Activated naive CD4-positive, alpha-beta T cell treated with anti-CD3 and anti-CD28 coated beads for 36 hours (primary cell): ENCODE data around the gene IL20. TPM values are rescaled to one million over a fixed set of nuclear protein-coding genes. Genes with fewer than 3 reads are reported as not detected.
A peak's percentile ranks its signal among the peaks of the same experiment; 100 is the strongest.

ENCODE experiments used
- CTCF ChIA-PET: fragments of 350-600 bp; sonication (Branson Sonifier 250); formaldehyde crosslinking; loops from one replicate; lab custom pipeline; 2021; ENCODE audit warnings: antibody characterized with exemption; lab: Charles Lee
- DNase-seq: peaks from one replicate; pipeline ENCODE4 v3.0.0-alpha.2; 2020
- H3K27ac Mint-ChIP-seq: one replicate; pipeline ENCODE4 v1.8.0; 2021; ENCODE audit warnings: mild to moderate bottlenecking, mixed read lengths
- H3K27me3 Mint-ChIP-seq: one replicate; pipeline ENCODE4 v1.8.0; 2021; ENCODE audit warnings: low read depth, mixed read lengths
- H3K36me3 Mint-ChIP-seq: one replicate; pipeline ENCODE4 v1.8.0; 2021; ENCODE audit warnings: low read depth, mixed read lengths
- H3K4me1 Mint-ChIP-seq: one replicate; pipeline ENCODE4 v1.8.0; 2021; ENCODE audit warnings: low read depth, mixed read lengths
- H3K4me3 Mint-ChIP-seq: one replicate; pipeline ENCODE4 v1.8.0; 2021; ENCODE audit warnings: mild to moderate bottlenecking, moderate library complexity, mixed read lengths
- H3K9me3 Mint-ChIP-seq: one replicate; pipeline ENCODE4 v1.8.0; 2021; ENCODE audit warnings: mixed read lengths
- intact Hi-C: fragments of 100-400 bp; cut with micrococcal nuclease; formaldehyde crosslinking; loops from one replicate; pipeline ENCODE4 v1.15.1; 2023
- total RNA-seq, 2 experiments: library from RNA; stranded (reverse); gene quantifications; one replicate each; pipeline ENCODE4 v1.2.3, GENCODE V29; 2021

IL20 gene
- total RNA-seq, 2 experiments from 2014 or later = 0.31 TPM; not detected in 1

GRCh38 chr1:206916000-206916709 lies 50.7 kb downstream of the IL20 start:
- Mint-ChIP-seq H3K4me3 (peak overlapping the region; percentile 59), H3K27ac (peak overlapping the region; percentile 82), H3K27me3 (no peaks in the 10 kb centered on the region), H3K4me1 (peaks cover 69% of the 10 kb centered on the region), H3K9me3 (no peaks in the 10 kb centered on the region), H3K36me3 (peaks cover 33% of the 10 kb centered on the region)
- no peak for DNase-seq
- intact Hi-C loops = loop anchor here (5.0 kb wide), 1 partner anchor 449 kb away; no protein-coding TSS in a partner anchor
- CTCF ChIA-PET = interaction anchor here (0.7 to 12.6 kb wide), 18 partner anchors 9 to 252 kb away, joined by 3 to 219 read pairs (median 4); partner anchors contain the start of genes IL20 and IL24

- intact Hi-C loops = loop anchor here (5.0 kb wide), 1 partner anchor 451 kb away; no protein-coding TSS in a partner anchor
- Mint-ChIP-seq H3K4me3 (peak overlapping the region; percentile 59), H3K27ac (peak overlapping the region; percentile 82), H3K4me1 (peaks cover 51% of the 10 kb centered on the region), H3K27me3 (no peaks in the 10 kb centered on the region), H3K9me3 (no peaks in the 10 kb centered on the region), H3K36me3 (peaks cover 20% of the 10 kb centered on the region)
- CTCF ChIA-PET = interaction anchor here (0.6 to 12.6 kb wide), 12 partner anchors 9 to 342 kb away, joined by 3 to 219 read pairs (median 5); no protein-coding TSS in a partner anchor
- no peak for DNase-seq
Measured at GRCh38 chr1:206918076-206918475, 52.7 kb downstream of the IL20 start.

Other genes starting within 250 kb of the IL20 start
- gene DYRK3, start 230.1 kb upstream of the IL20 start, total RNA-seq = 1 to 10 TPM; 6.5 to 6.7 TPM
- gene MAPKAPK2, start 180.7 kb upstream of the IL20 start, total RNA-seq = 10 to 100 TPM; 83.4 to 85.3 TPM
- not detected for gene IL19, start 94.8 kb upstream of the IL20 start, total RNA-seq
- not detected for gene IL10, start 93.1 kb upstream of the IL20 start, total RNA-seq
- 10 to 100 TPM; 44.0 to 46.7 TPM for gene IL24, start 31.8 kb downstream of the IL20 start, total RNA-seq
- 10 to 100 TPM; 49.6 to 52.1 TPM for gene FCMR, start 56.3 kb downstream of the IL20 start, total RNA-seq
- under 1 TPM in 1 of 2 experiments, not detected in 1; 0.10 TPM for gene PIGR, start 80.8 kb downstream of the IL20 start, total RNA-seq
- not detected for gene FCAMR, start 104.8 kb downstream of the IL20 start, total RNA-seq
- not detected for gene C1orf116, start 167.1 kb downstream of the IL20 start, total RNA-seq
- gene YOD1, start 185.6 kb downstream of the IL20 start, total RNA-seq = 1 to 10 TPM; 8.6 to 8.8 TPM
- gene PFKFB2, start 187.7 kb downstream of the IL20 start, total RNA-seq = 1 to 10 TPM; 3.4 to 6.2 TPM
- gene C4BPB, start 223.2 kb downstream of the IL20 start, total RNA-seq = 1 to 10 TPM in 1 of 2 experiments, under 1 TPM in 1; 0.81 to 1.1 TPM
- gene C4BPA, start 238.6 kb downstream of the IL20 start, total RNA-seq = not detected